ENCODE measurements around the gene TRMT2A.

TRMT2A gene

DNA sequence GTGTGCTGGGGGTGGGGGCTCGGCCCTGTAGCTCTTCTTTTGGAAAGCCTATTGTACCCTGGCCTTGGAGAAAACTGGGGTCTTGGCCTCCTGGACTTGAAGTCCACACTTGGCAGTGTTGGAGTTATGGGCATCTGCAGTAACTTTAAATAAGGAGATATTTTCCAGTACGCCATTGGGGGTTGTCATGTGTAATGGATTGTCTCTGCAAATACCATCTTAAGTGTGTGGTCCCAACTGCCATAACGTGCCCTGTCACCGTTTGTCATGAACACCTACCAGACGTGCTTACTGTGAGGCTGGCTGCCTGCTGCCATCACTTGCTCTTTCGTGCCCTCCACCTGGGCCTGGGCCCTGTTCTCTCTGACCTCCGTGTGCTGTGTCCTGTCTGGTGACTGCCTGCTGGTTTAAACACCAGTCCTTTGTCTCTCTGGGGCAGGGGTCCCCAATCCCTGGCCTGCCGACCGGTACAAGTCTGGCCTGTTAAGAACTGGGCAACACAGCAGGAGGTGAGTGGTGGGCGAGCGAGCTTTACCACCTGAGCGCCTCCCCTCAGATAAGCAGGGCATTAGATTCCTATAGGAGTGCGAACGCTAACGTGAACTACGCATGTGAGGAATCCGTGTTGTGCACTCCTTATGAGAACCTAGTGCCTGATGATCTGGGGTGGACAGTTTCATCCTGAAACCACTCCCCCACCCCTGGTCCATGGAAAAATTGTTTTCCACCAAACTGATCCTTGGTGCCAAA, 11.0 kb upstream of the TRMT2A start:
- H3K27ac ChIP-seq (ENCODE audit: extremely low read depth, low read depth, low read length), result no peak overlapping the region
- ChIA-PET CTCF (interaction anchor here (0.5 to 0.6 kb wide), 2 partner anchors 20 to 103 kb away, joined by 3 read pairs; no protein-coding TSS in a partner anchor), POLR2A (interaction anchor here (1.2 to 4.9 kb wide), 2 partner anchors 9 to 15 kb away, joined by 4 to 62 read pairs; partner anchors contain the start of genes RANBP1 and TRMT2A)
- no peak for TF ChIP-seq OSR2 (tag by site-specific recombination; IDR thresholded peaks at IDR 0.05)
- TF ChIP-seq, protein P1, sequence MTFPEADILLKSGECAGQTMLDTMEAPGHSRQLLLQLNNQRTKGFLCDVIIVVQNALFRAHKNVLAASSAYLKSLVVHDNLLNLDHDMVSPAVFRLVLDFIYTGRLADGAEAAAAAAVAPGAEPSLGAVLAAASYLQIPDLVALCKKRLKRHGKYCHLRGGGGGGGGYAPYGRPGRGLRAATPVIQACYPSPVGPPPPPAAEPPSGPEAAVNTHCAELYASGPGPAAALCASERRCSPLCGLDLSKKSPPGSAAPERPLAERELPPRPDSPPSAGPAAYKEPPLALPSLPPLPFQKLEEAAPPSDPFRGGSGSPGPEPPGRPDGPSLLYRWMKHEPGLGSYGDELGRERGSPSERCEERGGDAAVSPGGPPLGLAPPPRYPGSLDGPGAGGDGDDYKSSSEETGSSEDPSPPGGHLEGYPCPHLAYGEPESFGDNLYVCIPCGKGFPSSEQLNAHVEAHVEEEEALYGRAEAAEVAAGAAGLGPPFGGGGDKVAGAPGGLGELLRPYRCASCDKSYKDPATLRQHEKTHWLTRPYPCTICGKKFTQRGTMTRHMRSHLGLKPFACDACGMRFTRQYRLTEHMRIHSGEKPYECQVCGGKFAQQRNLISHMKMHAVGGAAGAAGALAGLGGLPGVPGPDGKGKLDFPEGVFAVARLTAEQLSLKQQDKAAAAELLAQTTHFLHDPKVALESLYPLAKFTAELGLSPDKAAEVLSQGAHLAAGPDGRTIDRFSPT (tag by site-specific recombination; IDR thresholded peaks at IDR 0.05), result 0 out of 2 replicates have a peak, but pooled peaks have one; percentile 20
- no peak for TF ChIP-seq ZNF416 (tag by site-specific recombination; IDR thresholded peaks at IDR 0.05)
- TF ChIP-seq ZNF664 (tag by site-specific recombination; IDR thresholded peaks at IDR 0.05), result peak; percentile 76
- TF ChIP-seq ZFP3 (tag by site-specific recombination; IDR thresholded peaks at IDR 0.05; ENCODE audit: low read depth), result no peak
- peak; percentile 62; the same call in 1 of the 2 replicates for TF ChIP-seq IKZF3 (tag by site-specific recombination; IDR thresholded peaks at IDR 0.05)
- TF ChIP-seq, protein P2, sequence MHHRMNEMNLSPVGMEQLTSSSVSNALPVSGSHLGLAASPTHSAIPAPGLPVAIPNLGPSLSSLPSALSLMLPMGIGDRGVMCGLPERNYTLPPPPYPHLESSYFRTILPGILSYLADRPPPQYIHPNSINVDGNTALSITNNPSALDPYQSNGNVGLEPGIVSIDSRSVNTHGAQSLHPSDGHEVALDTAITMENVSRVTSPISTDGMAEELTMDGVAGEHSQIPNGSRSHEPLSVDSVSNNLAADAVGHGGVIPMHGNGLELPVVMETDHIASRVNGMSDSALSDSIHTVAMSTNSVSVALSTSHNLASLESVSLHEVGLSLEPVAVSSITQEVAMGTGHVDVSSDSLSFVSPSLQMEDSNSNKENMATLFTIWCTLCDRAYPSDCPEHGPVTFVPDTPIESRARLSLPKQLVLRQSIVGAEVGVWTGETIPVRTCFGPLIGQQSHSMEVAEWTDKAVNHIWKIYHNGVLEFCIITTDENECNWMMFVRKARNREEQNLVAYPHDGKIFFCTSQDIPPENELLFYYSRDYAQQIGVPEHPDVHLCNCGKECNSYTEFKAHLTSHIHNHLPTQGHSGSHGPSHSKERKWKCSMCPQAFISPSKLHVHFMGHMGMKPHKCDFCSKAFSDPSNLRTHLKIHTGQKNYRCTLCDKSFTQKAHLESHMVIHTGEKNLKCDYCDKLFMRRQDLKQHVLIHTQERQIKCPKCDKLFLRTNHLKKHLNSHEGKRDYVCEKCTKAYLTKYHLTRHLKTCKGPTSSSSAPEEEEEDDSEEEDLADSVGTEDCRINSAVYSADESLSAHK (tag by site-specific recombination; IDR thresholded peaks at IDR 0.05), result peak; percentile 58; the same call in 1 of the 2 replicates
- TF ChIP-seq, protein P3, sequence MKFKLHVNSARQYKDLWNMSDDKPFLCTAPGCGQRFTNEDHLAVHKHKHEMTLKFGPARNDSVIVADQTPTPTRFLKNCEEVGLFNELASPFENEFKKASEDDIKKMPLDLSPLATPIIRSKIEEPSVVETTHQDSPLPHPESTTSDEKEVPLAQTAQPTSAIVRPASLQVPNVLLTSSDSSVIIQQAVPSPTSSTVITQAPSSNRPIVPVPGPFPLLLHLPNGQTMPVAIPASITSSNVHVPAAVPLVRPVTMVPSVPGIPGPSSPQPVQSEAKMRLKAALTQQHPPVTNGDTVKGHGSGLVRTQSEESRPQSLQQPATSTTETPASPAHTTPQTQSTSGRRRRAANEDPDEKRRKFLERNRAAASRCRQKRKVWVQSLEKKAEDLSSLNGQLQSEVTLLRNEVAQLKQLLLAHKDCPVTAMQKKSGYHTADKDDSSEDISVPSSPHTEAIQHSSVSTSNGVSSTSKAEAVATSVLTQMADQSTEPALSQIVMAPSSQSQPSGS (tag by site-specific recombination; IDR thresholded peaks at IDR 0.05; ENCODE audit: low read depth), result no peak
- TF ChIP-seq ZBTB17 (tag by site-specific recombination; IDR thresholded peaks at IDR 0.05), result peak; percentile 56; the same call in 1 of the 2 replicates
- TF ChIP-seq ZFHX2 (tag by site-specific recombination; conservative IDR thresholded peaks at IDR 0.05), result peak; percentile 33; the same call in 1 of the 2 replicates
- TF ChIP-seq ZNF521 (tag by site-specific recombination; IDR thresholded peaks at IDR 0.05), result no peak
- 0 out of 2 replicates have a peak, but pooled peaks have one; percentile 10 for TF ChIP-seq WT1 (tag by site-specific recombination; IDR thresholded peaks at IDR 0.05)
- no peak for TF ChIP-seq ZNF677 (tag by site-specific recombination; IDR thresholded peaks at IDR 0.05)
- 0 out of 2 replicates have a peak, but pooled peaks have one; percentile 24 for TF ChIP-seq MZF1 (tag by site-specific recombination; IDR thresholded peaks at IDR 0.05; ENCODE audit: borderline replicate concordance)
- TF ChIP-seq ZNF221 (tag by site-specific recombination; IDR thresholded peaks at IDR 0.05; ENCODE audit: borderline replicate concordance), result no peak
- no peak for TF ChIP-seq TCF7L2 (IDR thresholded peaks at IDR 0.05; ENCODE audit: borderline replicate concordance, low read depth, low read length)
- TF ChIP-seq ZNF600 (tag by site-specific recombination; IDR thresholded peaks at IDR 0.05), result peak; percentile 70
- no peak for TF ChIP-seq ZNF654 (tag by site-specific recombination; IDR thresholded peaks at IDR 0.05; ENCODE audit: low read depth)
- H3K9me3 ChIP-seq (ENCODE audit: control insufficient read depth, insufficient read depth, low read depth, low read length), result no peaks in the 10 kb centered on the region
- peaks cover 7 to 55% of the 10 kb centered on the region in 2 experiments; a peak in 2 of 3 replicates for H3K36me3 ChIP-seq (ENCODE audit: control insufficient read depth in 2 of 2, insufficient read depth in 1 of 2, low read length in 2 of 2)
- H3K4me1 ChIP-seq (ENCODE audit: control insufficient read depth, insufficient read depth, low read length), result peaks cover 3% of the 10 kb centered on the region; the same call in 1 of the 2 replicates
- no peak overlapping the region for H3K4me3 ChIP-seq (ENCODE audit: low read depth, low read length)

Measured in HEK293 (cell line).